Astrocyte of the spinal cord (primary cell): ENCODE measurements around the gene GAGE12H.

Source experiments
- DNase-seq: peaks from one replicate; pipeline ENCODE4 v3.0.0; 2011; ENCODE audit warnings: low read depth, low spot score
- H3K4me3 ChIP-seq: 2 replicates; pipeline ENCODE4 v1.5.1; 2011; ENCODE audit warnings: low read depth, mild to moderate bottlenecking, low read length, moderate library complexity
- in situ Hi-C: cut with HindIII; loops from 2 replicates; pipeline ENCODE4 v1.10.0; 2017; ENCODE audit warnings: low sequenced_read_pairs
- TF ChIP-seq, protein P1 (sequence below): IDR thresholded peaks from 2 replicates; pipeline ENCODE4 v1.5.1; 2012; ENCODE audit warnings: low read depth, mild to moderate bottlenecking, low read length, inconsistent platforms

Gene GAGE12H

DNA sequence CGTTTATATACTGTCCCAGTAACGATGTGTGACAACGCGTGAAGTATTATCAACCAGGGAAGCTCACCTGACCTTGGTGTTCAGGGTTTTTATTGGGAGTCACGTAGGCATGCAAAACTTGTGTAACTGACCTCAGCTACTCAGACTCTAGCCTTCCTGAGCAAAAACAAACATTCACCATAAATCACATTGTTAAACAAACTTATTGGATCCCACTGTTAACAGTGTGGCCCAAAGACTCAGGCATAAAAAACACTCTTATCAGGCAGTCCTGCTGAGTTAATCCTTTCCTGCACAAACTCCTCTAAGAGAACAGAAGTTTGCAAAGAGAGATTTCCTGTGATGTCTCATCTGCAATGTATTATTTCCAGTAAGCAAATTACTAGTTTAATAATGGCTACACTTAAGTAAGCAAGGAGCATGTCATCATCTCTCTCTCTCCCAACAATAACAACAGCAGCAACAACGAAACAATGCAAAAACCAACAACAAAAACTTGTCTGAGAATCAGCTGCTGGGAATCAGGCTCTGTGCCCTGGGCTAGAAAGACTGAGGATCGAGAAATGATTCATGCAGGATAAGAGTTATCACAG is 31.1 kb downstream of the GAGE12H start:
- in situ Hi-C loops: no loop called here
- H3K4me3 ChIP-seq: no peak overlapping the region
- TF ChIP-seq, protein P1, sequence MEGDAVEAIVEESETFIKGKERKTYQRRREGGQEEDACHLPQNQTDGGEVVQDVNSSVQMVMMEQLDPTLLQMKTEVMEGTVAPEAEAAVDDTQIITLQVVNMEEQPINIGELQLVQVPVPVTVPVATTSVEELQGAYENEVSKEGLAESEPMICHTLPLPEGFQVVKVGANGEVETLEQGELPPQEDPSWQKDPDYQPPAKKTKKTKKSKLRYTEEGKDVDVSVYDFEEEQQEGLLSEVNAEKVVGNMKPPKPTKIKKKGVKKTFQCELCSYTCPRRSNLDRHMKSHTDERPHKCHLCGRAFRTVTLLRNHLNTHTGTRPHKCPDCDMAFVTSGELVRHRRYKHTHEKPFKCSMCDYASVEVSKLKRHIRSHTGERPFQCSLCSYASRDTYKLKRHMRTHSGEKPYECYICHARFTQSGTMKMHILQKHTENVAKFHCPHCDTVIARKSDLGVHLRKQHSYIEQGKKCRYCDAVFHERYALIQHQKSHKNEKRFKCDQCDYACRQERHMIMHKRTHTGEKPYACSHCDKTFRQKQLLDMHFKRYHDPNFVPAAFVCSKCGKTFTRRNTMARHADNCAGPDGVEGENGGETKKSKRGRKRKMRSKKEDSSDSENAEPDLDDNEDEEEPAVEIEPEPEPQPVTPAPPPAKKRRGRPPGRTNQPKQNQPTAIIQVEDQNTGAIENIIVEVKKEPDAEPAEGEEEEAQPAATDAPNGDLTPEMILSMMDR: no peak
- no peak for DNase-seq

DNA sequence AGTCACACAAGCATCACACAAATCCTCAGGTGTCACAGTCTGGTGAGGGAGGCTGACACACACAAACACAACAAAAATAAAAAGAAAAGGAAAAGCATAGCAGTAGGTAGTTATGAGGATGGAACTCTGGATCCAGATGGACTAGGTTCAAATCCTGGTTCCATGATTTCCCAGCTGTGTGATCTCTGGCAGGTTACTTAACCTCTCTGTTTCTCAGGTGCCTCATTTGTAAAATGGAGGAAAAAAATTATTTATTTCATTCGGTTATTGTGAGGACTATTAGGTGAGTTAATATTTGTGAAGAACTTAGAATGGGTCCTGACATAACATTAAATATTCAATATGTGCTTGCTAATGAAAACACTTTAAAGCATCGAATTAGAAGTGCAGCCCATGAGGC is 38.8 kb downstream of the GAGE12H start:
- in situ Hi-C loops: no loop called here
- DNase-seq: no peak
- TF ChIP-seq, protein P1: no peak
- H3K4me3 ChIP-seq: no peak overlapping the region

DNA sequence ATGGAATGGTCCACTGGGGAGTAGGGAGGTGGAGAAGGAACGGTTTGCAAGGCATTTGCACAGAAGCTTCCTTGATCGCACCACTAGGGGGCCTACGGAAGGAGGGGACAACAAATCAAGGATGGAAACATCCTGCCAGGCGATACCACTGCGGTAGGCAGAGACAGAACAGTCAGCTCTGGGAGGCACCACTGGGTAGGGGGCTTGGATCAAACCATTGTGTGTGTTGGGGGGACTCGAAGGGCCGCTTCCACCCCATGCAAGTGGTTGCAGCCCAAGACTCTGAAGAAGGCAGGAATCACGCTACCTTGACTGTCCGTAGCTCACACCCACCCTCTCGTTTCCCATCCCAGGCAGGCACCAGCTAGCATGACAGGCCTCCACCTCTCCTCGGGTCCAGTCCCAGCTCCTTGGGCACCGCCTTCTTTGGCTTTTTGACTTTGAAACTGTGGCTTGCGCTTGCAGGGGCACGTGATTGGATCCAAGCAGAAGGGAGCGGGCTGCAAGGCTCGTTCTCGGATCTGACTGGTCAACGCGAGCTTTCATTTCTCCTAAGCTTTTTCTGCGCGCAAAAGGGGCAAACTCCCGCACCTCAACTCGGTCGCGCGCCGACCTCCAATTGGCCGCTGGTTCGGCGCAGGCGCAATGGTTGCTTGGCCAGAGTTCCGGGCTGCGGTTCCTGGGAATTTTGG is 47.5 kb downstream of the GAGE12H start:
- in situ Hi-C loops: no loop called here
- H3K4me3 ChIP-seq: no peak overlapping the region
- TF ChIP-seq, protein P1: peak; percentile 12
- DNase-seq: no peak
